GM21367 (cell line): ENCODE data around the gene DNAH1.
"Not testable (repeated sequence)": the region's sequence is repeated elsewhere in the genome, so short reads cannot be mapped to it uniquely, and the experiment has no call there.

Source experiments
- ATAC-seq: cut with Tn5 transposase; IDR thresholded peaks from one replicate; pipeline ENCODE4 v1.9.1; 2021; ENCODE audit not compliant: unreplicated experiment

DNAH1 gene

DNA sequence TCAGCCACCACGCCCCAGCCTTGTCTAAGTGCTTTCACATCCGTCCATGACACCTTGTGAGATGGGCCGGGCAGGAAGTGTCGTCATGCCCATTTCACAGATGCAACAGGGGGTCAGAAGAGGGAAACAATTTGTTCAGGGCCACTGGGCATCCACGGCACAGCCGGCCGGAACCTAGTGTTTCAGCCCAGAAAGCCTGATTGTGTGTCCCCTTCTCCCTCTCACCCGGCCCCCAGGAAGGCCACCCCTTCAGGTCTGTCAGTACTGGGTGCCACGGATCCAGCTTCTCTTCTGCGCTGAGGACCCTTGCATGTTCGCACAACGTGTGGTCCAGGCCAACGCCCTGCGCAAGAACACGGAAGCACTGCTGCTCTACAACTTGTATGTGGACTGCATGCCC lies 15.8 kb downstream of the DNAH1 start:
- ATAC-seq = no peak

DNA sequence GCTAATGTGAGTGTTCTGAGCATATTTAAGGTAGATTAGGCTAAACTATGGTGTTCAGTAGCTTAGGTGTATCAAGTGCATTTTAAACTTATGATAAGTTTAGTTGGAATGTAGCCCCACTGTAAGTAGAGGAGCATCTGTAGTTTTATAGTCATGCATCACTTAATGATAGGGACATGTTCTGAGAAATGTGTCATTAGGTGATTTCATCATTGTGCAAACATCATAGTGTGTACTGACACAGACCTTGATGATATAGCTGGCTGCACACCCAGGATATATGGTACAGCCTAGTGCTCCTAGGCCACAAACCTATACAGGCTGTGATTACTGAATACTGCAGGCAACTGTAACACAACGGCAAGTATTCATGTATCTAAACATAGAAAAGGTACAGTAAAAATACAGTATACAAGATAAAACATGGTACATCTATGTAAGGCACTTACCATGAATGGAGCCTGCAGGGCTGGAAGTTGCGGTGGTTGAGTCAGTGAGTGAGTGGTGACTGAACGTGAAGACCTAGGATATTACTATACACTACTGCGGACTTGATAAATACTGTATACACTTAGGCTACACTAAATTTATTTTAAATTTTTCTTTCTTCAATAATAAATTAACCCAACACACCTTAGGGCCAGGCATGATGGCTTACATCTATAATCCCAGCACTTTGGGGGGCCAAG lies 17.9 kb downstream of the DNAH1 start:
- no peak for ATAC-seq

- not testable (repeated sequence) for ATAC-seq
These were observed 22.0 kb downstream of the DNAH1 start for GRCh38 chr3:52338131-52338530.

- no peak for ATAC-seq
These were observed 23.5 kb downstream of the DNAH1 start for GRCh38 chr3:52339612-52340011.

DNA sequence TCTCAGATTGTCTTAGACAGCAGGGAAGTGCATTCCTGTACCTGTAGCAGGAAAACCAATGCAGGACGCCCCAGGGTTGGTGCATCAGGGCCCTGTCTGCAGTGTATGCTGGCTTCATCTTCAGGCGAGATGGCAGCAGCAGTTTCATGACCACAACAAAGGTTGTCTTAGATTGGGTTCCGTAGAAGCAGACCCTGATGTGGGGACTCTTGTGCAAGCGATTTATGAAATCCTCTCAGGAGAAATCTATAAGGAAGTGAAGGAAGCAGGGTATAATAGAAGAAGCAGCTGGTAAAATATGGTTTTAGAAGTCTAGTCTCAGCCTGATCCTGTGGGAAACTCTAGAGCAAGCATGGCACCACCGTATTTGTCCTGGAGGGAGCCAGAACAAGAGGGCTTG lies 25.0 kb downstream of the DNAH1 start:
- no peak for ATAC-seq

DNA sequence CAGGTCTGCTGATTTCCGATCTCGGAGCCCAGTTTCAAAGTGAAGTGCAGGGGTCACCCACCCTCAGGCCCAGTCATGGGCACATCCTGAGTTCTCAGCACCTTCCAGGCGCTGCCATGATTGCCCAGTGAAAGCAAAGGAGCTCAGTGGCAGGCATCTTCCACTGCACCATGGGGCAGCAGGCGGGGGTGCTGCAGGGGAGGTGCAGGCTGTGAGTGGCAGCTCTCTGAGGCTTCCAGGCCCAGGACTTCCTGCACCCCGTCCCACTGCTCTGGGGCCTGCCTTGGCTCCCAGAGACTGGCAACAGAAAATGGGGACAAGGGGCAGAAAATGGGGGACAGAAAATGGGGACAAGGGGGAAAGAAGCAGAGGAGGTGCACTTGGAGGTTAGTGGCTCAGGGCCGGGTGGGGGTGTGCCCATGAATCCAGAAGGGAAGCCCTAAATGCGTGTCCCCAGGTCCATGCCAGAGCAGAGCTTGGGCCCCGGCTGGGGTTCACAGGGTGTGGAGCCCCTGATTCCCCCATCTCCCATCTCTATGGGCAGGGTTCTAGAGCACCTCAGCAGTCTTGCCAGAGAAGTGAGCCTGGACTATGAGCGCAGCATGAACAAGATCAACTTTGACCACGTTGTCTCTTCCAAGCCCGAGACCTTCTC lies 28.0 kb downstream of the DNAH1 start:
- ATAC-seq = no peak

GRCh38 chr3:52345521-52346109 lies 29.5 kb downstream of the DNAH1 start:
- no peak for ATAC-seq

DNA sequence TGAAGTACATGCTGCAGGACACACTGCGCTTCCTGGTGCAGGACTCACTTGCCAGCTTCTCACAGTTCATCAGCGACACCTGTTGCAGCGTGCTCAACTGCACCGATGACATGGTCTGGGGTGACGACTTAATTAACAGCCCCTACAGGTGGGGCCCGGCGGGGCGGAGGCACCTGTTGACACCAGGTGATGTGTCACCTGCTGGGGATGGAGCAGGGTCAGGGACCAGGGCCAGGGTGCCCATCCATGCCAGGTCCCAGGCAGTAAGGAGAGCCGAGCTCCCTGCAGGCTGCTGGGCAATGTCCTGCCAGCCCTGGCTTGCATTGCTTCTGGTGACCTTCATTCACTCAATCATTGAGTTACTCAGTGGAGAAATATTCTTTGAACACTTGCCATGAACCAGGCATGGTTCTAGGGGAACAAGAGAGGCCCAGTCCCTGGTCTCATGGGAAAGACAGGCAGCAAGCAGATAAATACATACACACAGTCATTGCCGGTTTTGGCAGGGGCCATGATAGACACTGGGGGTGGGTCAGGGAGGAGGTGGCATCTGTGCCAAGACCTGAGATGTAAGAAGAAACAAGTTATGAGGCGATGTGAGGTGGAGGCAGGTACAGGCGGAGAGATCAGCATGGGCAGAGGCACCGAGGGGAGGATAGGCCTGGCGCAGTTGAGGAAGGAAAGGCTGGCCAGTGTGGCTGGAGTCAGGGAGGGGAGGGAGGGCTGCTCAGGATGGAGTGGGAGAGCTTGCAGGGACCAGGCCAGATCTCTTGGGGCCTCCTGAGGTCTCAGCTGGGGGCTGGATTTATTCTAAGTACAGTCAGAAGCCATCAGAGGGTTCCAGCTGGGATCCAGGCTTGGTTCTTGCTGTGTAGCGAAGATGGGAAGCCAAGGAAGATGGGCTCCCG lies 30.8 kb downstream of the DNAH1 start:
- ATAC-seq = no peak

DNA sequence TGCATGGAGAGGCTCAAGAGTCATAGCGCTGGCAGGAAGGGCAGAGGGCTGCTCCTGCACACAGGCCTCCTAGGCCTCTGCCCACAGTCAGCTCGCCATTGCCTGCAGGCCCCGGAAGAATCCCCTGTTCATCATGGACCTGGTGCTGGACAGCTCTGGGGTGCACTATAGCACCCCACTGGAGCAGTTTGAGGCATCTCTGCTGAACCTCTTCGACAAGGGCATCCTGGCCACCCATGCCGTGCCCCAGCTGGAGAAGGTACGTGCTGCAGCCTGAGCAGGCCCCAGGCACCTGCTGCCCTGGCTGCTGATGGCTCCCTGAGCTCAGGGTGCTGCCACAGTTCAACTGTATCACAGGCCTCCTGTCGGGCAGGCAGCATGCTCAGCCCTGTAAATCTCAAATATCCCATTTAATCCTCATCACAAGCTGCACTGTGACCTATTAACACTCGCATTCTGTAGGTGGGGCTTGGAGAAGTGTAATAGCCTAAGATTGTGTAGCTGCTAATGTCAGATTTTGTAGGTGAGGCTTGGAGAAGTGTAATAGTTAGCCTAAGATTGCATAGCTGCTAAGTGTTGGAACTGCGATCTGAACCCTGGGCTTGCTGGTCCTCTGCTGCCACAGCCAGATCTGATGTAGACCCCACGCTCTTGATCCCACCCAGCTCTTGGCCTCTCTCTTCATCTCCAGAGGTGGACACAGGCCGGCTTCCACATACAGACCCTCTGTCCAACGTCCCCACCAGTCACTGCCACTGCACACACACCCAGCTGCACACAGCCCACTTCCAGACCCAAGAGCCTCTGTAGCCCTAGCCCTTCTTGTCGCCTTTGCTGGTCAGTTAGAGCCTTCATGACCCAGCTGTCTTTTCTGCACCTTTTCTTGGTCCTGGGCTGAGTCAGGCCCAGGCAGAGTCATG lies 31.9 kb downstream of the DNAH1 start:
- no peak for ATAC-seq

GRCh38 chr3:52349131-52349530 lies 33.0 kb downstream of the DNAH1 start:
- ATAC-seq = no peak

DNA sequence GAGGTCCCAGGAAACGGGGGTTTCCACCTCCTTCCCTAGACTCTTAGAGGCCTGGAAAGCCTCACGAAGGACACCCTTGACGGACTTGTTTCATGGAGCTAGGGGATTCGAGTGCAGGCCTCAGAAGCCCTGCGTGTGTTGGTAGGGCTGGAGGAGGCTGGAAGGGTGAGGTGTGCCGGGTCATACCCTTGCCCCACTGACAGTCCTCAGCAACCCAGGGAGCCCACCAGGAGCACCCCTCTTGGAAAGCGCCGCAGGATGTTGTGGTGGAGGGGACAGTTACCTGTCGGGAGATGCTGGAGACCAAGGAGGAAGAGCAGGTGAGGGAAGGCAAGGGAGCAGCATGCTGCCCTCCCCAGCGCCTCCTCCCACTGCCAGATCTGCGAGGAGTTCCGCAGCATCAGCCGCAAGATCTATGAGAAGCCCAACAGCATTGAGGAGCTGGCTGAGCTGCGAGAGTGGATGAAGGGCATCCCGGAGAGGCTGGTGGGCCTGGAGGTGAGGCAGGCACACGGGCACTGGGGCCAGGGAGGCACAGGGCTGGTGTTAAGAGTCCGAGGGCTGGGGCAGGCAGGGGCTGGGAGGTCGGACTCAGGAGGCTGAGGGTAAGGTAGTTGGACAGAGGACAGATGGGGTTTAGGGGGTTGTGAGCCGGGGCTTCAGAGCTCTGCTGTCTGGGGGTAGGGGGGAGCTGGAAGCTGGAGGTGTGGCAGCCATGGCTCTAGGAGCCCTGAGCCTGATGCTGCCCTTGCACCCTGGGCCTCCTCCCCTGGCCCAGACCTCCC lies 33.7 kb downstream of the DNAH1 start:
- ATAC-seq = no peak

GRCh38 chr3:52350416-52350815 lies 34.3 kb downstream of the DNAH1 start:
- ATAC-seq = no peak

DNA sequence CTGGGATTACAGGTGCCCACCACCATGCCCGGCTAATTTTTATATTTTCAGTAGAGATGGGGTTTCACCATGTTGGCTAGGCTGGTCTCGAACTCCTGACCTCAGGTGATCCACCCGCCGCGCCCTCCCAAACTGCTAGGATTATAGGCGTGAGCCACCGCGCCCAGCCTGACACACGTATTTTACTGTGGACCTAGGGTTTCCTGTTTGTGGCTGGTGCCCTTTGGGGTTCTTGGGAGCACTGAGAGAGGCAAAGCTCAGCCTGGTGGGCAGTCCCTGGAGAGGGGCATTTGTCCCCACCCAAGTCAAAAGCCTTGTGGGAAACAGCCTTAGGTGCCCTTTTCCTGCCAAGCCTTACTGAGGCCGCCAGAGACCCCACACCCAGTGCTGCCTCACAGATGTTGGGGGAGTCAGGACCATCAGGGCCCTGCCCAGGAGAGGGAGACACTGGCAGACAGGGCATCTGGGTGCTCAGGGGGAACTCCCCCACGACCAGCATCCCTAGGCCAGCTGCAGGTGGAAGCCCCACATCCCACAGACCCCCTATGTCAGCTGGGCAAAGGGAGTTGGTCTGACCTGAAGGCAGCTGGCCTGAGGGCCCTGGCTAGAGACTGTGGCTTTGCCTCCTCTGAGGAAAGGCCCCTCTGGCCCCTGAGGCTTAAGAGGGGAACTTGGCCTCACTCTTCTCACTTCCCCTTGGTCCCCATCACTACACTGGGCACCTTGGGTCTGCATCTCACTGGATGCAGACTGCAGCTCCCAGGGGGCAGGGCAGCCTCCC lies 35.1 kb downstream of the DNAH1 start:
- no peak for ATAC-seq

GRCh38 chr3:52351762-52352368 lies 35.7 kb downstream of the DNAH1 start:
- ATAC-seq = no peak

GRCh38 chr3:52352566-52352965 lies 36.4 kb downstream of the DNAH1 start:
- ATAC-seq = no peak

DNA sequence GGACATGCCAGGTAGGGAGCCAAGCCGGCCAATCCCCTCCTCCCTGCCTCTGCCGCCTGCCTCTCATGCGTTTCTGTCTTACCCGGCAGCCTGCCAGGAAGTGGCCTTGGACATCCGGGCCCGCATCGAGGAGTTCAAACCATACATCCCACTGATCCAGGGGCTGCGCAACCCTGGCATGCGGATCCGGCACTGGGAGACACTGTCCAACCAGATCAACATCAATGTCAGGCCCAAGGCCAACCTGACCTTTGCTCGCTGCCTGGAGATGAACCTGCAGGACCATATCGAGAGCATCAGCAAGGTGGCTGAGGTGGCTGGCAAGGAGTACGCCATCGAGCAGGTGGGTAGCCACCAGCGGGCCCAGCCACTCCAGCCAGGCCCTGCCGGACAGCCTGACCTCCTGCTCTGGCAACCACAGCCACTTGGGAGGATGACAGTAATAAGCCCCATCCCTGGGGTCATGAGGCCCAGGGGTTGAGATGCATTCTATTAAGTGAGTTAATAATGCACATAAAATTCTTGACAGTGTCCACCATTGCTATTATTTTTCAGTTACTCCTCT lies 37.3 kb downstream of the DNAH1 start:
- ATAC-seq = no peak

GRCh38 chr3:52354676-52355075 lies 38.6 kb downstream of the DNAH1 start:
- no peak for ATAC-seq

- ATAC-seq = no peak
These were observed 39.4 kb downstream of the DNAH1 start for GRCh38 chr3:52355526-52355925.
